DND-41 (cell line): Measurements from ENCODE around the gene CNTRL.

Source experiments
- ATAC-seq: fragments of 200-7000 bp; cut with Tn5 transposase; 3 replicates; pipeline ENCODE4 v1.9.1; 2021; ENCODE audit warnings: low read depth; ENCODE audit not compliant: insufficient read depth
- DNase-seq: peaks from one replicate; pipeline ENCODE4 v3.0.0-alpha.2; 2020
- H2AFZ ChIP-seq: 2 replicates; pipeline ENCODE4 v1.6.0; 2012; ENCODE audit warnings: low read depth, low read length
- H3K27ac ChIP-seq: 2 replicates; pipeline ENCODE4 v1.5.1; 2012; ENCODE audit warnings: low read length, inconsistent platforms
- H3K27me3 ChIP-seq: fragments of 200-600 bp; sonication (generic); 2 replicates; pipeline ENCODE4 v1.6.0; 2012; ENCODE audit warnings: low read length, mild to moderate bottlenecking, inconsistent platforms; ENCODE audit not compliant: insufficient read depth, poor library complexity
- H3K36me3 ChIP-seq: 2 replicates; pipeline ENCODE4 v1.5.1; 2012; ENCODE audit warnings: low read length, inconsistent platforms; ENCODE audit not compliant: insufficient read depth
- H3K4me1 ChIP-seq: 2 replicates; pipeline ENCODE4 v1.5.1; 2012; ENCODE audit warnings: mild to moderate bottlenecking, low read length; ENCODE audit not compliant: insufficient read depth
- H3K4me2 ChIP-seq: 2 replicates; pipeline ENCODE4 v1.6.0; 2012; ENCODE audit warnings: mild to moderate bottlenecking, moderate library complexity, low read length, inconsistent platforms; ENCODE audit not compliant: insufficient read depth
- H3K4me3 ChIP-seq, 2 experiments: fragments of 200-600 bp in 1 of 2; shearing (Covaris generic) in 1 of 2; 2 replicates each; pipeline ENCODE4 v1.5.1; 2012 to 2016; ENCODE audit warnings: inconsistent platforms in 2 of 2, low read length in 2 of 2, mild to moderate bottlenecking in 2 of 2, low read depth in 1 of 2, moderate library complexity in 1 of 2
- H3K79me2 ChIP-seq: 2 replicates; pipeline ENCODE4 v1.6.0; 2012; ENCODE audit warnings: low read length, inconsistent platforms; ENCODE audit not compliant: insufficient read depth
- H3K9ac ChIP-seq: 2 replicates; pipeline ENCODE4 v1.6.0; 2012; ENCODE audit warnings: low read depth, mild to moderate bottlenecking, inconsistent platforms, low read length, moderate library complexity
- H3K9me3 ChIP-seq: 2 replicates; pipeline ENCODE4 v1.5.1; 2012; ENCODE audit warnings: low read length, moderate library complexity, mild to moderate bottlenecking, inconsistent platforms; ENCODE audit not compliant: insufficient read depth, severe bottlenecking
- H4K20me1 ChIP-seq: 2 replicates; pipeline ENCODE4 v1.6.0; 2012; ENCODE audit warnings: low read length; ENCODE audit not compliant: insufficient read depth
- CTCF ChIP-seq: IDR thresholded peaks from 2 replicates; pipeline ENCODE4 v1.5.1; 2012; ENCODE audit warnings: borderline replicate concordance, low read length, moderate library complexity, mild to moderate bottlenecking; ENCODE audit not compliant: poor library complexity, severe bottlenecking; ENCODE audit errors: extremely low read depth
- EZH2 ChIP-seq: IDR thresholded peaks from 3 replicates; pipeline ENCODE4 v1.6.1; 2012; ENCODE audit warnings: borderline replicate concordance, low read depth, mild to moderate bottlenecking, moderate library complexity, low read length, inconsistent platforms; ENCODE audit not compliant: severe bottlenecking

CNTRL gene

DNA sequence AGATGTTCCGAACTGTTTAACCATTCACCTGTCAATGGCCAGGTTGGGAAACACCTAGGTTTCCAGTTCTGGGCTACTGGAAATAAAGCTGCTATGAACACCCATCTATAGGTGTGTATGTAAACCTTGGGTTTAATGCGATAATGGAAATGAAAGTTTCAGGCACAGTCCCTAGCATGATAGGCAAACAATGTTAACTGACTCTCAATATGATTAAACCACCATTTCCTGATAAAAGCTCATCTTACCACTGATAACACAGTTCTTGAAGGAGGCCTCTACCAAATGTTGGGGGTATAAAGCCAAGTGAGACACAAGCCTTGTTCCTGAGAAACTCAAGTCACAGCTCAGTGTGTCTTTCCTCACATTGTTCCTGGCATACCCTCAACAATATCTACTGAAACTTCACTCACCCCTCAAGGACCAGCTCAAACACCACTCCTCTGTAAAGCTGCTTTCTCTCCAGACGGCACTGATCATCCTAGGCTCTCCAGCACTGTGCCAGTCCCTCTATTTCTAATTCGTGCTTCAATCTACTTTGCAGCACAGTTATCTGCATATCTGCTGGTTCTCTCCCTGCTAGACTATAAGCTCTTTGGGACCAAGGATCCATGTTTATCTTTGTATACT, 111.1 kb downstream of the CNTRL start:
- H3K36me3 ChIP-seq: peaks cover 52% of the 10 kb centered on the region
- no peak overlapping the region for H3K27ac ChIP-seq
- H4K20me1 ChIP-seq: peaks cover 18% of the 10 kb centered on the region; the same call in 1 of the 2 replicates
- TF ChIP-seq CTCF: no peak
- no peak for TF ChIP-seq EZH2
- H3K9ac ChIP-seq: no peak overlapping the region
- no peaks in the 10 kb centered on the region for H3K4me1 ChIP-seq
- no peak overlapping the region for H3K4me2 ChIP-seq
- peaks cover 63% of the 10 kb centered on the region for H3K79me2 ChIP-seq
- ATAC-seq: no peak
- no peaks in the 10 kb centered on the region for H3K27me3 ChIP-seq
- H3K9me3 ChIP-seq: no peaks in the 10 kb centered on the region
- H3K4me3 ChIP-seq: no peak overlapping the region
- no peak overlapping the region for H2AFZ ChIP-seq
- DNase-seq: no peak

- H3K9ac ChIP-seq: no peak overlapping the region
- TF ChIP-seq CTCF: no peak
- TF ChIP-seq EZH2: no peak
- no peak overlapping the region for H3K4me3 ChIP-seq
- H3K4me1 ChIP-seq: no peaks in the 10 kb centered on the region
- H3K36me3 ChIP-seq: peaks cover 35% of the 10 kb centered on the region
- H3K79me2 ChIP-seq: peaks cover 82% of the 10 kb centered on the region
- no peak overlapping the region for H3K27ac ChIP-seq
- DNase-seq: no peak
- H3K9me3 ChIP-seq: no peaks in the 10 kb centered on the region
- no peak for ATAC-seq
- no peak overlapping the region for H2AFZ ChIP-seq
- H3K27me3 ChIP-seq: no peaks in the 10 kb centered on the region
- no peak overlapping the region for H3K4me2 ChIP-seq
- peaks cover 26% of the 10 kb centered on the region; the same call in 1 of the 2 replicates for H4K20me1 ChIP-seq
These were observed 113.0 kb downstream of the CNTRL start for GRCh38 chr9:121187636-121188305.

DNA sequence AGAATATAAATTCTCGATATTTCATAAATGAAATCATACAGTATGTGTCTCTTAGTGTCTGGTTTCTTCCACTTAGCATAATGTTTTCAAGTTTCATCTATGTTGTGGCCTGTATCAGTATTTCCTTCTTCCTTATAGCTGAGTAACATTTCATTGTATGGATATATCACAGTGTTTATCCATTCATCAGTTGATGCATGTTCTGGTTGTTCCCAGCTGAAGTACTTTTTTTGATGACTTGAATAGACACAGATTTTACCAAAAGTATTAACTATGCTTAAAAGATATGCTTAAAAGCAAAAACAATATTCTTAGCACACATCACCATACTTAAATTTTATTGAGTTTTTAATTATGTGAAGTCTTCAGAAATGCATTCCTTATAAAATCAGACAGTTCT, 114.3 kb downstream of the CNTRL start:
- TF ChIP-seq EZH2: no peak
- TF ChIP-seq CTCF: no peak
- no peak overlapping the region for H2AFZ ChIP-seq
- no peaks in the 10 kb centered on the region for H3K4me1 ChIP-seq
- H3K4me2 ChIP-seq: no peak overlapping the region
- no peak overlapping the region for H3K27ac ChIP-seq
- peaks cover 90% of the 10 kb centered on the region for H3K79me2 ChIP-seq
- no peak for ATAC-seq
- H3K27me3 ChIP-seq: no peaks in the 10 kb centered on the region
- no peak overlapping the region for H3K4me3 ChIP-seq
- H3K9ac ChIP-seq: no peak overlapping the region
- no peaks in the 10 kb centered on the region for H3K9me3 ChIP-seq
- peaks cover 22% of the 10 kb centered on the region for H3K36me3 ChIP-seq
- no peak for DNase-seq
- H4K20me1 ChIP-seq: peaks cover 32% of the 10 kb centered on the region
